ENCODE data around the gene RDM1.

RDM1 gene

DNA sequence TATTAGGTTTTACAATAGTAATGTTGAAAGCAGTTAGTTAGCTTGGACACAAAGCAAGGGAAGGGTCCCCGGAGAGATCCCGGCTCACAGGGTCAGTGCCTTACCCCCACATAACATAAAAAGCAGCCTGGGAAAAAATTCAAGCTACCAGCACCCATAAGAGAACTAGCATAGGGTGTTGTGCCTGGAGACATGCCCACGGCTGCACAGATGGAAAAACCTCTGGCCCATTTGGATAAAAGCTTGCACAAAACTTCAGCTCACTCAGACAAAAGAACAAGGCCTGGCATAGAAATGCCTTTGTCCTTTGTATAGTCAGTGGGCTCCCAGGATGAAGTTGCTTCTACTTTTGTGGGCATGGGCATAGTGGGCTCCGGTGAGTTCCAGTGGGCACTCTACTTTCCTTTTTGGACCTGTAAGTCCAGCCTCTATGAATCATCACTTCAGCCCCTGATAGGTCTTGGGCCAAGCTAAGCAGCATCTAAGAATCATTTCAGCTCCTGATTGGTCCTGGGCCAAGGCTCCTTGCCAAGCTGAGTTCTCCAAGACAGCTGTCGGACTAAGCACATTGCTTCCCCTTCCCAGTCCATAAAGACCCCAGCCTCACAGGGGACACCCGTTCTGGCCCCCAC, 1.3 kb upstream of the RDM1 start:
- no peak for DNase-seq

DNA sequence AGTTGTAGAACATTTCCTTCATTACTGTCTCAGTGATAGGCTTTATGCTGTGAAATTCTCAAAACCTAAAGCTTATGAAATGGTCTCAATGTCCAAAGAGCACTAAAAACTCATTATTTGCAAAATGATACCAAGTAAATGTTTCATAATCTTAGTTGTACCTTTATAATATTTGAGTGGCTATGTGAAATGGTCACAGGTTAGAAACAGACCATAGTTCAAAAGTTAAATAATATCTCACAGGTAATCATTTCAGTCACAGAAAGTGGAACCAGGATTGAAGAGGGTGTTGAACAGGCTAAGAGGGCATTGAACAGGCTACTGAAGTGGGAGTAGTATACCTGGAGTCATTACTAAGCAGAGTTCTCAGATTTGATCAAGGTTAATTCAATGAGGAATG, 2.9 kb downstream of the RDM1 start:
- DNase-seq = no peak

DNA sequence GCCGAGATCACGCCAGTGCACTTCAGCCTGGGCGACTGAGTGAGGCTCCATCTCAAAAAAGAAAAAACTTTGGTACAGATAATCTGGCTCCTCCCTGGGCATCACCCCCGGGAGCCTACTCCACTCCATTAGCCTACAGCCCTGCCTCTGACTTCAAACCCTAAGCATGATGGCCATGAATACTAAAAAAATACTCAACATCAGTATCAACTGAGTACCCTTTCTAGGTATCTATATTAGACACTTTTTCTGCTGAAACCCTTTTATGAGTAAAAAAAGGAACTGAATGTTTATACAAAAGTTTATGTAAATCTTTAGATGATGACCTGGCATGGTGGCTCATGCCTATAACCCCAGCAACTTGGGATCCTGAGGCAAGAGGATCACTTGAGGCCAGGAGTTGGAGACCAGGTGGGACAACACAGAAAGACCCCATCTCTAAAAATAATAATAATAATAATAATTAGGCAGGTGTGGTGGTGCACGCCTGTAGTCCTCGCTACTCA, 6.9 kb downstream of the RDM1 start:
- DNase-seq = no peak

DNA sequence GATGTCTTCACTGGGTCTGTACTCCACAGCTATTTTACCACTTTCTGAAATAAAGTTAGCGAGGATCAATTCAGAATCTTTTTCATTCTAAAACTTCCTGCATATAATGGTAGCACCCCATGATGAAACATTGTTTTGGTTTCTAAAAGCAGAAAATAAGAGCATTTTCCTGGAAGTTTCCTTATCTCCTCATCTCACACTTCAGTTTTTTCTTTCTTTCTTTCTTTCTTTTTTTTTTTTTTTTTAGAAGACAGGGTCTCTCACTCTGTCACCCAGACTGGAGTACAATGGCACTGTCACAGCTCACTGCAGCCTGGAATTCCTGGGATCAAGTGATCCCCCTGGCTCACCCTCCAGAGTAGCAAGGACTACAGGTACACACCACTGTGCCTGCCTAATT, 10.3 kb downstream of the RDM1 start:
- DNase-seq = no peak

DNA sequence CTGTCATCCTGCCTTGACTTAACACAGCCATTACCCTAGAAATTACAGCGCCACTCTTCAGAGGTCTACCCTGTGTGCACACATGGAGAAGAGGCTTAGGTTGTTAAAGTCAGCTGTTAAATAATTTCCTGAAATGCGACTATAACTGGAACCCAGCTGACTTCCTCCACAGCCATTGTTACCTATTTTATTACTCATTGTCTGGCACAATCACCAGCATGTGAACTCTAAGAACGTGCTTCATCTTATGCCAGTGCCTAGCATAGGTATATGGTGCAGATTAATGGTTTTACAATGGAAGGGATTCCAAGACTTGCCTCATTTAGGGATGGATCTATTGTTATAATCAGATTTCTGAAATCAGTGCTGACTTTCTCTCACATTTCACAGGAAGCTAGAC, 11.9 kb downstream of the RDM1 start:
- DNase-seq = no peak

DNA sequence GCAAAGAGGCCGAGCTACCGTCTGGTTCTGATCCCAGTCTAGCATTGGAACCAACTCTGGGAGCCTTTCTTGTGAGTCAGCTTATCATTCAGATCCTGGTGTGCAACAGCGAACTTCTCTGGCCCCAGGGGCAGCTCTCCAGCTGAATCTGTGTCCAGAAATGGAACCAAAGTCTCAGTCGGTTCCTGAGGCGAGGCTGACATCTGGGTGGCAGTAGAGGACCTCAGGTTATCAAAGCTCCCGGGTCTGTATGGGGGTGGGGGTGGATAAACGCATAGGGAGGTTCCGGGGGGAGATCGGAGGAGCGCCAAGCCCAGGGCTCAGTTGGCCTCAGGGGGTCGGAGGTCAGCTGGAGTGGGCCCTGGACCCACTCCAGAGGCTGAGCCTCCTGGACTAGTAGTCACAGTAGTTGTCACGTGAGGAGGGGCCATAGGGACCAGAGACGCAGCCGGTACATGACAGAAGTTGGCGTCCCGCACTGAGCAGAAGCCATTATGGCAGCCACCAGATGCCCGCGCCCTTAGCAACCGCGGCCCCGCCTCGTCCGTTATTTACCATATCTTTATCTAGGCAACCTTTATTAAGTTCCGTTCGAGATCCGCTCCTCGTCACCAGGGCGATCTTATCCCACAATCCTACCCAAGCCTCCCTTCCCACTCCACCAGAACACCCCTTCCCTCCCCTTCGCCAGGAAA, 12.9 kb downstream of the RDM1 start:
- no peak for DNase-seq

DNA sequence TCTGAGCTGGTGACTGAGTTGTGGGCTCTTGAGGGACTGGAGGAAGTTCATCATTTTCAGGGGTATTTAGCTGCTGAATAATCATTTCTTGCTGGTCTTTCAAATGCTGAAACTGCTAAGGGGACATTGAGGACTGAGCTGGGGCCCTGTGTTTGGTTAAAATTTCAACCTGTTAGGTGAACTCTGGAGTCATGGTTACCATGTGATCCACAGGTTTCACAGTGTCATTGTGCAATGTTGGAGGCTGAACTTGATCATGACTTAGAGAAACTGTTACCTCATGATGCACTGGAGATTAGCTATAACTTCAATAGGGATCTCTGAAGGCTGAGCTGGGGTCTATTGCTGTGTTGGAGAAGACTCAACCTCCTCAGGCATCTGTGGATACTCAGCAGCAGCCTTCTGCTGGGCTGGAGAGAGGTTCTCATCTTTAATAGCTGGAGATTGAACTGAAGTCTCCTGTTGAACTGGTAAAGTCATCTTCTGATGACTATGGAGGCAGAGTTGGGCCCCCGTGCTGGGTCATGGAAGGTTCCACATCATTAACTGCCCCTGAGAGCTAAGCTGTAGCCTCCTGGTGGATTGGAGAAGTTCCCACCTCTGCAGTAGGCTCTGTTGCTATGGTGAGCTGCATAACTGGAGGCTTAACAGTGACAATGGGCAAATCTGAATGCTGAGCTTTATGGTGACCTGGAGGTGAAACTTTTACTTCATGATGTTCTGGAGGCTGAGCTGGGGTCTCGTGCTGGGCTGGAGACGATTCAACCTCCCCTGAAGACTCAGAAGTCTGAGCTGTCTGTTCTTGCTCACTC, 15.2 kb downstream of the RDM1 start:
- no peak for DNase-seq

DNA sequence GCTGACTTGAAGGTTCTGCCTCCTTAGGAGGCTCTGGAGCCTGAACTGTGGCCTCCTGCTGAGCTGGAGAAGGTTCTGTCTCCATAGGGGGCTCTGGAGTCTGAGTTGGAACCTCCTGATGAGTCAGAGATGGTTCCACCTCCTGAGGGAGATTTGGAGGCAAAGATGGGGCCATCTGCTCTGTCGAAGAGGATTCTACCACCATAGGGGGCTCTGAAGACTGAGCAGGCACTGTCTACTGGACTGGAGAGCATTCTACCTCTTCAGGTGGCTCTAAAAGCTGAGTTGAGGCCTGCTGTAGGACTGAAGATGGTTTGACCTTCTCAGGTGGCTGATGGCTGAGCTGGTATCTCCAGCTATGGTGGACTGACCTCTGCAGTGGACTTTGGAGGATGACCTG, 16.2 kb downstream of the RDM1 start:
- DNase-seq = no peak

- DNase-seq = no peak
Observed at GRCh38 chr17:35913609-35914008, 17.0 kb downstream of the RDM1 start.

DNA sequence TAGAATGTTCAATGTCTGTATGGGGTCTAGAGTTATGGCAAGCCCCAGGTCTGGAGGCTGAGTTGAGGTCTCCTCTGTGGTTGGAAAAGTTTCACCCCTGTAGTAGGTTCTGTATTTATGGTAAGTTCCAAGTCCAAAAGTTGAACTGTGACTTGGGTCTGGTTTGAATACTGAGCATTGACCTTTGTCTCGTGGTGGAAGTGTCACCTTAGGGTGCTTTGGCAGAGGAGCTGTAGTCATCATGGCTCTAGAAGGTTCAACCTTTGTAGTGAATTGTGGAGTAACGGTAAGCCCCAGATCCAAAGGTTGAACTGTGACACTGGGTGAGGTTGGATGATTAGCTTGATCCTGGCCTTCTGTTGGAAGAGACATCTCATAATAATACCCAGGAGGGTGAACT, 17.6 kb downstream of the RDM1 start:
- no peak for DNase-seq

- DNase-seq = no peak
Observed at GRCh38 chr17:35912339-35912912, 18.1 kb downstream of the RDM1 start.

GRCh38 chr17:35909408-35909807, 21.2 kb downstream of the RDM1 start:
- no peak for DNase-seq

- DNase-seq = no peak
Observed at GRCh38 chr17:35907691-35908090, 22.9 kb downstream of the RDM1 start.

DNA sequence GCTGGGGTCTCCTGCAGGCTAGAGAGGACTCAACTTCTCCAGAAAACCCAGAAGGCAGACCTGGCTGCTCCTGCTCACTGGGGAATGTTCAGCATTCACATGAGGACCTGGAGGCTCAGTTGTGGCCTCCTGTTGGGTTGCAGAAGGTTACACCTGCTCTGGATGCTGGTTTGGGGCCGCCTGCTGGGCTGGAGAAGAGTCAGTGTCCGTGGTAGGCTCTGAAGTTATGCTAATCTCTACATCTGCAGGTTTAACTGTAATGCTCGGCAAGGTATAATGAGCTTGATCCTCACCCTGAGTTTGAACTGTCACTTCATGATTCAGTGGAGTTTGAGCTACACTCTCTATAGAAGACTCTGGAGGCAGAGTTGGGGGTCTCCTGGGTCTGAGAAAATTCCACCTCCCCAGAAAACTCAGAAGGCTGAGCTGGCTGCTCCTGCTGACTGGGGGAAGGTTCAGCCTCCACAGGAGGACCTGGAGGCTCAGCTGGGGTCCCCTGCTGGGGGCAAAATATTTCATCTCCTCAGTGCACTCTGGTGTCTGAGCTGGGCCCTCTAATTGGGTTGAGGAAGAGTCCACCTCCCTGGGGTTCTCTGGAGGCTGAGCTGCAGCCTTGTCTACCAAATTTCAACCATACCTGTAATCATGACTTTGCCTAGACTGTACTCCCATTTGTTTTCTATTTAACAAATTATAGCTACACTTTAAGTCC, 23.5 kb downstream of the RDM1 start:
- no peak for DNase-seq

DNA sequence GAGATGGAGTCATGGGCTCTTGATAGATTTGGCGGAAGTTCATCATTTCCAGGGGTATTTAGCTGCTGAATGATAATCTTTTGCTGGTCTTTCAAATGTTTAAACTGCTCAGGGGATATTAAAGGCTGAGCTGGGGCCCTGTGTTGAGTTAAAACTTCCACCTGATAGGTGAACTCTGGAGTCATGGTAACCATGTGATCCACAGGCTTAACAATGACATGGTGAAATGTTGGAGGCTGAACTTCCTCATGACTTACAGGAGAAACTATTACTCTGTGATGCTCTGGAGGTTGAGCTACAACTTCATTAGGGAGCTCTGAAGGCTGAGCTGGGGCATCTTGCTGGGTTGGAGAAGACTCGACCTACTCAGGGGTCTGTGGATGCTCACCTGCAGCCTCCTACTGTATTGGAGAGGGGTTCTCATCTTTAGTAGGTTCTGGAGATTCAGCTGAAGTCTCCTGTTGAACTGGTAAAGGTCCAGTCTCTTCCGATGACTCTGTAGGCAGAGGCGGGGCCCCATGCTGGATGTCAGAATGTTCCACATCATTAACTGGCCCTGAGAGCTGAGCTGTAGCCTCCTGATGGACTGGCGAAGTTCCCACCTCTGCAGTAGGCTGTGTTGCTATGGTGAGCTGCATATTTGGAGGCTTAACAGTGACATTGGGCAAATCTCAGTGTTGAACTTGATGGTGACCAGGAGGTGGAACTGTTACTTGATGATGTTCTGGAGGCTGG, 24.2 kb downstream of the RDM1 start:
- no peak for DNase-seq

- no peak for DNase-seq
Observed at GRCh38 chr17:35903451-35903850, 27.1 kb downstream of the RDM1 start.

GRCh38 chr17:35901631-35902175, 28.9 kb downstream of the RDM1 start:
- no peak for DNase-seq

DNA sequence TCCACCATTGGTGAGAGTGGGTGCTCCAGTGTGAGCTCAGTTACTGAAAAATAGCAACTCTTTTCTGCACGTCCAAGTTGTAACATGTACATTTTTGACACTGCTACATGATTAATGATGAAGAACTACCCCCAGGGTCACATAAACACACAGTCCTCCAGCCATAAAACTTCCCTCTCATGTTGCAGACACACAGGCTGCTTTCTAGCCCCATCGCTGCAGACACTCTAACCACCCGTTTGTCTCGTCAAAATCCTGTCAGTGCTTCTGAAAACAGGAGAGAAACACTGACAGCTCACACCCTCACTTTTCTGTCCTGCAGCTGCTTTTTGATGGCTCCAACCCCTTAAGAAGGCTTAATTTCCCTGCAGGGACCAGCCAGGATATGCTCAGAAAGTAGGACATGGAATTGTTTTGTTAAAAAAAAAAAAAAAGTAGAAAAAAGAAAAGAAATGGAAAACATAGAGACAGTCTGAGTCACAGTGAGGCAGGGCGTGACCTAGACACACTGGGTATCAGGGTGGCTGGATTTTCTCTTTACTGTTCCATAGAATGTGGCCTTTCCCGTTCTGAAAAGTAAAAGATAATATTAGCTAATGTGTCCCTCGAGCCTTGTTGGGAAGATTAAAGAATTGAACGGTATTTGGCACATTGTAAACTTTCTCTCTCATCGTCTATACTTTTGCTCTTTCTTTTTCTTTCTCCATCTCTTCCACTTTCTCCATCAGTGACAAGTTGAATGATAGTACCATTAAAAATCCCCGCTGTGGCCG, 29.7 kb downstream of the RDM1 start:
- no peak for DNase-seq

GRCh38 chr17:35900280-35900679, 30.3 kb downstream of the RDM1 start:
- no peak for DNase-seq

DNA sequence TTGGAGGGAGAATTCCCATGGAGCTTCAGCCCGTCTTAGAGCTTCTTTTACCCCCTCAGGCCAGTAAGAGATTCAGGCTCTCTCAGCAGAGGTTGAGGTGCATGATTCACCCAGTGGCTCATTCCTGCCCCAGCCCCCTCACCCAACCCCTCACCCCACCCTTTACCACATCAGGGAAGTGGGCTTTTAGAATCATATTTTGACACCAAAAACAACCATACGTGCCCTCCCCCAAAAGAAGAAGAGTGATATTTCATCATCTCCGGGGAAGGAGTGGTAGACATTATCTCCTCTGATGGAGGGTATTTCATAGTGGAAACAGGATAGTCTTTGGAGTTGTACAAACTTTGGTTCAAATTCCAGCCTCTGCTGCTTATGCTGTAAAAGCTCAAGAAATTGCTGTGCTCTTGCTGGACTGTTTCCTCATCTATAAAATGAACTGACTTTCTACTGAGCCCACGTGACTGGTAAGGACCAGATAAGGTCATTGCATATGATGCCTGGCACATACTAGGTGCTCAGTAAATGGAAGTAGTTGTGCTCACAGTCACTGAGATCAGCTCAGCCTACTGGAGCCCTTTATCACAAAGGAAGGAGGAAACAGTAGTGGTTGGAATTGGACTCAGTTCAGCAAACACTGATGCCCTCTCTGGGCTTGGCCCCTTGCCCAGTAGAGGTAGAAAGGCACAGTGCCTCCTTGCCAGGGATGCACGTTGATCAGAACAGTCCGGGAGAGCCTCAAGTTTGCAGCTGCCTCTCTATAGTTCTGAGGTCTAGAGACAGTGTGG, 32.1 kb downstream of the RDM1 start:
- DNase-seq = peak; percentile 77

Measured in RPMI8226 (cell line).